OCI-LY1 (cell line): ENCODE measurements around the gene KDM5B.

ENCODE experiments used
- H2AFZ ChIP-seq: fragments of 200-600 bp; sonication (generic), shearing (Covaris generic); 2 replicates; pipeline ENCODE4 v1.6.0; 2014; ENCODE audit warnings: antibody characterized with exemption, mild to moderate bottlenecking, low read length
- H3F3A ChIP-seq: fragments of 200-600 bp; sonication (generic), shearing (Covaris generic); 2 replicates; pipeline ENCODE4 v1.6.0; 2014; ENCODE audit warnings: mild to moderate bottlenecking, antibody characterized with exemption, low read length, moderate library complexity; ENCODE audit not compliant: insufficient read depth
- H3K27ac ChIP-seq: fragments of 200-600 bp; sonication (generic); 2 replicates; pipeline ENCODE4 v1.5.1; 2014; ENCODE audit warnings: low read length, mixed run types, mild to moderate bottlenecking, low read depth; ENCODE audit not compliant: poor library complexity, severe bottlenecking
- H3K27me3 ChIP-seq: fragments of 200-600 bp; sonication (generic); 2 replicates; pipeline ENCODE4 v1.6.0; 2014; ENCODE audit warnings: antibody characterized with exemption, mild to moderate bottlenecking, low read length, moderate library complexity; ENCODE audit not compliant: insufficient read depth
- H3K36me3 ChIP-seq: fragments of 200-600 bp; sonication (generic); 2 replicates; pipeline ENCODE4 v1.6.1; 2014; ENCODE audit warnings: mild to moderate bottlenecking, antibody characterized with exemption, low read length, moderate library complexity, mixed read lengths; ENCODE audit not compliant: insufficient read depth
- H3K4me1 ChIP-seq: fragments of 200-600 bp; sonication (generic); 2 replicates; pipeline ENCODE4 v1.5.1; 2014; ENCODE audit warnings: mild to moderate bottlenecking, low read length, moderate library complexity; ENCODE audit not compliant: insufficient read depth, severe bottlenecking
- H3K4me2 ChIP-seq: fragments of 200-600 bp; sonication (generic), shearing (Covaris generic); 2 replicates; pipeline ENCODE4 v1.6.1; 2014; ENCODE audit warnings: low read length
- H3K4me3 ChIP-seq: fragments of 200-600 bp; sonication (generic); 2 replicates; pipeline ENCODE4 v1.5.1; 2014; ENCODE audit warnings: low read length, low read depth, mild to moderate bottlenecking, mixed read lengths; ENCODE audit not compliant: poor library complexity, severe bottlenecking
- H3K79me2 ChIP-seq: fragments of 200-600 bp; shearing (Covaris generic); 2 replicates; pipeline ENCODE4 v1.6.1; 2016; ENCODE audit warnings: mixed run types, low read length, mixed read lengths; ENCODE audit not compliant: insufficient read depth
- H3K9ac ChIP-seq: fragments of 200-600 bp; sonication (generic), shearing (Covaris generic); 2 replicates; pipeline ENCODE4 v1.6.1; 2014; ENCODE audit warnings: mild to moderate bottlenecking, low read length, mixed read lengths
- H3K9me2 ChIP-seq: fragments of 200-600 bp; sonication (generic), shearing (Covaris generic); 2 replicates; pipeline ENCODE4 v1.6.1; 2014; ENCODE audit warnings: low read depth, mild to moderate bottlenecking, low read length, mixed read lengths
- H3K9me3 ChIP-seq: fragments of 200-600 bp; shearing (Covaris generic); 2 replicates; pipeline ENCODE4 v1.6.1; 2014; ENCODE audit warnings: low read length, mixed read lengths
- H4K20me1 ChIP-seq: fragments of 200-600 bp; sonication (generic), shearing (Covaris generic); 2 replicates; pipeline ENCODE4 v1.6.0; 2016; ENCODE audit warnings: mild to moderate bottlenecking, low read length; ENCODE audit not compliant: insufficient read depth
- CTCF ChIP-seq: fragments of 200-600 bp; sonication (generic), shearing (Covaris generic); IDR thresholded peaks from 2 replicates; pipeline ENCODE4 v1.5.1; 2017; ENCODE audit warnings: mild to moderate bottlenecking, antibody characterized with exemption, low read length, moderate library complexity, mixed read lengths
- EZH2 ChIP-seq: fragments of 200-600 bp; sonication (generic), shearing (Covaris generic); IDR thresholded peaks from 2 replicates; pipeline ENCODE4 v1.8.0; 2017; ENCODE audit warnings: borderline replicate concordance, mixed run types, mild to moderate bottlenecking, antibody characterized with exemption, low read length, moderate library complexity, mixed read lengths

Gene KDM5B

GRCh38 chr1:202706851-202707250 lies 101.4 kb downstream of the KDM5B start:
- H3K4me2 ChIP-seq = no peak overlapping the region
- no peak for TF ChIP-seq EZH2
- TF ChIP-seq CTCF = no peak
- H3K4me1 ChIP-seq = no peaks in the 10 kb centered on the region
- H3F3A ChIP-seq = no peaks in the 10 kb centered on the region
- peaks cover 15% of the 10 kb centered on the region; the same call in 1 of the 2 replicates for H3K27me3 ChIP-seq
- no peaks in the 10 kb centered on the region for H3K9me3 ChIP-seq
- H4K20me1 ChIP-seq = no peaks in the 10 kb centered on the region
- H3K27ac ChIP-seq = no peak overlapping the region
- no peak overlapping the region for H2AFZ ChIP-seq
- no peak overlapping the region for H3K9ac ChIP-seq
- no peaks in the 10 kb centered on the region for H3K36me3 ChIP-seq
- no peaks in the 10 kb centered on the region for H3K9me2 ChIP-seq
- H3K4me3 ChIP-seq = no peak overlapping the region
- no peaks in the 10 kb centered on the region for H3K79me2 ChIP-seq

GRCh38 chr1:202704601-202705000 lies 103.6 kb downstream of the KDM5B start:
- TF ChIP-seq EZH2 (no peak), CTCF (no peak)
- no peak overlapping the region for H3K9ac ChIP-seq

GRCh38 chr1:202703191-202703590 lies 105.0 kb downstream of the KDM5B start:
- H3K27me3 ChIP-seq = 0 out of 2 replicates have a peak, but pooled peaks cover 10% of the 10 kb centered on the region
- H3K9ac ChIP-seq = no peak overlapping the region
- H3F3A ChIP-seq = no peaks in the 10 kb centered on the region
- H3K4me1 ChIP-seq = no peaks in the 10 kb centered on the region
- H3K36me3 ChIP-seq = no peaks in the 10 kb centered on the region
- H3K4me2 ChIP-seq = no peak overlapping the region
- H3K9me3 ChIP-seq = no peaks in the 10 kb centered on the region
- H3K9me2 ChIP-seq = no peaks in the 10 kb centered on the region
- H2AFZ ChIP-seq = no peak overlapping the region
- H4K20me1 ChIP-seq = no peaks in the 10 kb centered on the region
- no peak overlapping the region for H3K4me3 ChIP-seq
- TF ChIP-seq CTCF = no peak
- no peak for TF ChIP-seq EZH2
- H3K27ac ChIP-seq = no peak overlapping the region
- H3K79me2 ChIP-seq = no peaks in the 10 kb centered on the region

More at GRCh38 chr1:202704601-202705000, 103.6 kb downstream of the KDM5B start:
- Histone ChIP-seq H3K4me3 (no peak overlapping the region), H3K4me2 (no peak overlapping the region), H4K20me1 (no peaks in the 10 kb centered on the region), H3K9me3 (no peaks in the 10 kb centered on the region), H3F3A (no peaks in the 10 kb centered on the region), H3K36me3 (no peaks in the 10 kb centered on the region), H2AFZ (no peak overlapping the region), H3K79me2 (no peaks in the 10 kb centered on the region), H3K4me1 (no peaks in the 10 kb centered on the region), H3K27me3 (0 out of 2 replicates have a peak, but pooled peaks cover 10% of the 10 kb centered on the region), H3K9me2 (no peaks in the 10 kb centered on the region), H3K27ac (no peak overlapping the region)
